Measurements from ENCODE around the gene JUP.

The JUP gene

DNA sequence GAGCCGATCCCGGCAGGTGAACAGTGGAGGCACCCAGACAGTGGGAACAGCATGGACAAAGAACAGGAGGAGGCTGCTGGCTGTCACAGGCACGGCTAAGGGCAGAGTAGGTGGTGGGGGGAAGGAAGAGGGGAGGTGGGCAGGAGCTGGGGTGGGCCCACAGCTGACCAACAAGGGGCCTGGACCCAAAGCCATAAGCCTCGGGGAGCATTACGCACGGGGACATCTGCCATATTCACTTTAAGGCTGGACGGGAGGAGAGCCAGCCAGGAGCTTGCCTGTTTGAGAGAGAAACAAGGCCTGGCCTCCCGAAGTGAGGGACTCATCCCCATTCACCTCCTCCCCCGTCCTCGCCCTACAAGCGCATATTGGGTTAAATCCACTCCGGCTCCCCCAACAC is 32.4 kb downstream of the JUP start:
- TF ChIP-seq, protein P1, sequence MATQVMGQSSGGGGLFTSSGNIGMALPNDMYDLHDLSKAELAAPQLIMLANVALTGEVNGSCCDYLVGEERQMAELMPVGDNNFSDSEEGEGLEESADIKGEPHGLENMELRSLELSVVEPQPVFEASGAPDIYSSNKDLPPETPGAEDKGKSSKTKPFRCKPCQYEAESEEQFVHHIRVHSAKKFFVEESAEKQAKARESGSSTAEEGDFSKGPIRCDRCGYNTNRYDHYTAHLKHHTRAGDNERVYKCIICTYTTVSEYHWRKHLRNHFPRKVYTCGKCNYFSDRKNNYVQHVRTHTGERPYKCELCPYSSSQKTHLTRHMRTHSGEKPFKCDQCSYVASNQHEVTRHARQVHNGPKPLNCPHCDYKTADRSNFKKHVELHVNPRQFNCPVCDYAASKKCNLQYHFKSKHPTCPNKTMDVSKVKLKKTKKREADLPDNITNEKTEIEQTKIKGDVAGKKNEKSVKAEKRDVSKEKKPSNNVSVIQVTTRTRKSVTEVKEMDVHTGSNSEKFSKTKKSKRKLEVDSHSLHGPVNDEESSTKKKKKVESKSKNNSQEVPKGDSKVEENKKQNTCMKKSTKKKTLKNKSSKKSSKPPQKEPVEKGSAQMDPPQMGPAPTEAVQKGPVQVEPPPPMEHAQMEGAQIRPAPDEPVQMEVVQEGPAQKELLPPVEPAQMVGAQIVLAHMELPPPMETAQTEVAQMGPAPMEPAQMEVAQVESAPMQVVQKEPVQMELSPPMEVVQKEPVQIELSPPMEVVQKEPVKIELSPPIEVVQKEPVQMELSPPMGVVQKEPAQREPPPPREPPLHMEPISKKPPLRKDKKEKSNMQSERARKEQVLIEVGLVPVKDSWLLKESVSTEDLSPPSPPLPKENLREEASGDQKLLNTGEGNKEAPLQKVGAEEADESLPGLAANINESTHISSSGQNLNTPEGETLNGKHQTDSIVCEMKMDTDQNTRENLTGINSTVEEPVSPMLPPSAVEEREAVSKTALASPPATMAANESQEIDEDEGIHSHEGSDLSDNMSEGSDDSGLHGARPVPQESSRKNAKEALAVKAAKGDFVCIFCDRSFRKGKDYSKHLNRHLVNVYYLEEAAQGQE (IDR thresholded peaks at IDR 0.05; ENCODE audit: insufficient read depth in 1 of 2, low read depth in 2 of 2, low read length in 2 of 2) = no peak
- no peak for TF ChIP-seq SIN3A (IDR thresholded peaks at IDR 0.05; ENCODE audit: borderline replicate concordance, insufficient read depth, low read length)

DNA sequence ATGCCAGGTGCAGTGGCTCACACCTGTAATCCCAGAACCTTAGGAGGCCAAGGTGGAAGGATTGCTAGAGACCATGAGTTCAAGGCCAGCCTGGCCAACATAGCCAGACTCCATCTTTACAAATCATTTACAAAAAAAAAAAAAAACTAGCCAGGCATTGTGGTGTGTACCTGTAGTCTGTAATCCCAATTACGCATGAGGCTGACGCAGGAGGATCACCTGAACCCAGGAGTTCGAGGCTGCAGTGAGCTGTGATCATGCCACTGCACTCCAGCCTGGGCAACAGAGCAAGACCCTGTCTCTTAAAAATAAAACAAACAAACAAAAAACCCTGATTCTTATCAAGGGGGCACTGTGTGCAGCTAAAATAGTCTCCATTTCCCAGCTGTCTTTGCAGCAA is 35.2 kb downstream of the JUP start:
- no peak for TF ChIP-seq TAF1 (IDR thresholded peaks at IDR 0.05; ENCODE audit: borderline replicate concordance, insufficient read depth, low read length)
- TF ChIP-seq, protein P1 (IDR thresholded peaks at IDR 0.05; ENCODE audit: insufficient read depth in 1 of 2, low read depth in 2 of 2, low read length in 2 of 2) = no peak
- TF ChIP-seq FOXP2 (optimal IDR thresholded peaks at IDR 0.05; ENCODE audit: borderline replicate concordance, extremely low read depth, extremely low read length, insufficient read depth) = no peak
- TF ChIP-seq POLR2AphosphoS5 (IDR thresholded peaks at IDR 0.05; ENCODE audit: low read depth, low read length) = no peak
- TF ChIP-seq SIN3A (IDR thresholded peaks at IDR 0.05; ENCODE audit: borderline replicate concordance, insufficient read depth, low read length) = no peak

GRCh38 chr17:41750862-41751261 is 35.6 kb downstream of the JUP start:
- TF ChIP-seq POLR2AphosphoS5 (IDR thresholded peaks at IDR 0.05; ENCODE audit: low read depth, low read length) (no peak), FOXP2 (optimal IDR thresholded peaks at IDR 0.05; ENCODE audit: borderline replicate concordance, extremely low read depth, extremely low read length, insufficient read depth) (no peak)

DNA sequence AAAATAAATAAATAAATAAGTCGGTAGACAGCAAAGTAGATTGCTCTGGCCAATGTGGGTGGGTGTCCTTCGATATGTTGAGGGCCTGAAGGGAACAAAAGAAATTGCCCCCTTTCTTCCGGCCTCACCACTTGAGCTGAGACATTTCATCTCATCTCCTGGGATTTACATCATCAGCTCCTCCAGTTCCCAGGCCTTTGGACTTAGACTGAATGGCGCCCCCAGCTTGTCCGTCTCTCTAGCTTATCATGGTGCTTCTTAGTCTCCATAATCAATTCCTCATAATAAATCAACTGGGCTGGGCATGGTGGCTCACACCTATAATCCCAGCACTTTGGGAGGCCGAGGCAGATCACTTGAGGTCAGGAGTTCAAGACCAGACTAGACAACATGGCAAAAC is 38.2 kb downstream of the JUP start:
- TF ChIP-seq SIN3A (IDR thresholded peaks at IDR 0.05; ENCODE audit: borderline replicate concordance, insufficient read depth, low read length) (no peak), FOXP2 (optimal IDR thresholded peaks at IDR 0.05; ENCODE audit: borderline replicate concordance, extremely low read depth, extremely low read length, insufficient read depth) (no peak), POLR2AphosphoS5 (IDR thresholded peaks at IDR 0.05; ENCODE audit: low read depth, low read length) (no peak), TAF1 (IDR thresholded peaks at IDR 0.05; ENCODE audit: borderline replicate concordance, insufficient read depth, low read length) (no peak)
- TF ChIP-seq, protein P1 (IDR thresholded peaks at IDR 0.05; ENCODE audit: insufficient read depth in 1 of 2, low read depth in 2 of 2, low read length in 2 of 2) = no peak

GRCh38 chr17:41741709-41742108 is 44.8 kb downstream of the JUP start:
- no peak for TF ChIP-seq SIN3A (IDR thresholded peaks at IDR 0.05; ENCODE audit: borderline replicate concordance, insufficient read depth, low read length)
- no peak for TF ChIP-seq TAF1 (IDR thresholded peaks at IDR 0.05; ENCODE audit: borderline replicate concordance, insufficient read depth, low read length)
- no peak for TF ChIP-seq FOXP2 (optimal IDR thresholded peaks at IDR 0.05; ENCODE audit: borderline replicate concordance, extremely low read depth, extremely low read length, insufficient read depth)
- TF ChIP-seq, protein P1 (IDR thresholded peaks at IDR 0.05; ENCODE audit: insufficient read depth in 1 of 2, low read depth in 2 of 2, low read length in 2 of 2) = no peak
- TF ChIP-seq POLR2AphosphoS5 (IDR thresholded peaks at IDR 0.05; ENCODE audit: low read depth, low read length) = no peak

Measured in PFSK-1 (cell line).